Smooth muscle cell (in vitro differentiated cells): ENCODE data around the gene MAN1C1. TPM values are rescaled to one million over a fixed set of nuclear protein-coding genes. Genes with fewer than 3 reads are reported as not detected.
"Not testable (repeated sequence)": the region's sequence is repeated elsewhere in the genome, so short reads cannot be mapped to it uniquely, and the experiment has no call there.

Source experiments
- DNase-seq: peaks from one replicate; lab custom pipeline; 2025; ENCODE audit not compliant: unreplicated experiment; lab: John Stamatoyannopoulos, UW
- H2AFZ ChIP-seq: fragments of 200-600 bp; sonication (generic); 2 replicates; pipeline ENCODE4 v1.6.0; 2016; ENCODE audit warnings: antibody characterized with exemption, low read depth, mild to moderate bottlenecking
- H3F3A ChIP-seq: fragments of 200-600 bp; sonication (generic); 2 replicates; pipeline ENCODE4 v1.6.0; 2017; ENCODE audit warnings: antibody characterized with exemption, low read depth
- H3K27ac ChIP-seq: fragments of 200-600 bp; sonication (generic); 2 replicates; pipeline ENCODE4 v1.5.1; 2016; ENCODE audit warnings: low read depth, mild to moderate bottlenecking
- H3K27me3 ChIP-seq: fragments of 200-600 bp; sonication (generic); 2 replicates; pipeline ENCODE4 v1.6.1; 2016; ENCODE audit warnings: low read depth, mild to moderate bottlenecking
- H3K36me3 ChIP-seq: fragments of 200-600 bp; sonication (generic); 2 replicates; pipeline ENCODE4 v1.5.1; 2016; ENCODE audit warnings: low read depth
- H3K4me1 ChIP-seq: fragments of 200-600 bp; sonication (generic); 2 replicates; pipeline ENCODE4 v1.5.1; 2016; ENCODE audit warnings: low read depth
- H3K4me2 ChIP-seq: fragments of 200-600 bp; sonication (generic); 2 replicates; pipeline ENCODE4 v1.6.0; 2016; ENCODE audit warnings: mild to moderate bottlenecking
- H3K4me3 ChIP-seq: fragments of 200-600 bp; sonication (generic); 2 replicates; pipeline ENCODE4 v1.5.1; 2016; ENCODE audit warnings: mild to moderate bottlenecking
- H3K79me2 ChIP-seq: fragments of 200-600 bp; sonication (generic); 2 replicates; pipeline ENCODE4 v1.6.0; 2016; ENCODE audit warnings: low read depth, mild to moderate bottlenecking
- H3K9ac ChIP-seq: fragments of 200-600 bp; sonication (generic); 2 replicates; pipeline ENCODE4 v1.6.0; 2016; ENCODE audit warnings: low read depth
- H3K9me3 ChIP-seq: fragments of 200-600 bp; sonication (generic); replicated peaks from 2 replicates; pipeline ENCODE4 v1.5.1; 2016; ENCODE audit warnings: low read depth
- H4K20me1 ChIP-seq: fragments of 200-600 bp; sonication (generic); 2 replicates; pipeline ENCODE4 v1.6.0; 2016; ENCODE audit warnings: low read depth
- CTCF ChIP-seq: fragments of 200-600 bp; sonication (generic); IDR thresholded peaks from 2 replicates; pipeline ENCODE4 v1.5.1; 2017; ENCODE audit warnings: borderline replicate concordance, mild to moderate bottlenecking, antibody characterized with exemption; ENCODE audit not compliant: insufficient read depth, poor library complexity, severe bottlenecking
- WGBS: methylation state at CpG from one replicate; pipeline ENCODE4 v1.1.7; 2016; ENCODE audit warnings: low lambda C conversion rate; 5-methylcytosine and 5-hydroxymethylcytosine counted together
- polyA plus RNA-seq: library from polyadenylated mRNA; unstranded; fragments of >200 nt; fragmentation: Nextera tagmentation; extraction: Ambion mirVana; gene quantifications from 2 replicates; pipeline ENCODE4 v1.2.1, GENCODE V29; 2016
- total RNA-seq: library from RNA; depleted of rRNA; stranded (reverse); fragments of >200 nt; gene quantifications from 2 replicates; pipeline ENCODE4 v1.2.3, GENCODE V29; 2014

Gene MAN1C1
- total and polyA plus RNA-seq, 2 experiments from 2014 or later, result 4.4 to 10.5 TPM

- H3K36me3 ChIP-seq, result no peaks in the 10 kb centered on the region
- 88% methylated on average over 13 of the region's 13 CpGs for WGBS
- H3F3A ChIP-seq, result no peaks in the 10 kb centered on the region
- H3K4me2 ChIP-seq, result no peak overlapping the region
- H3K27ac ChIP-seq, result no peak overlapping the region
- H3K4me3 ChIP-seq, result no peak overlapping the region
- H3K79me2 ChIP-seq, result no peaks in the 10 kb centered on the region
- H3K9me3 ChIP-seq, result no peaks in the 10 kb centered on the region
- H4K20me1 ChIP-seq, result no peaks in the 10 kb centered on the region
- DNase-seq, result no peak
- no peak overlapping the region for H3K9ac ChIP-seq
- H3K27me3 ChIP-seq, result no peaks in the 10 kb centered on the region
- no peaks in the 10 kb centered on the region for H3K4me1 ChIP-seq
- H2AFZ ChIP-seq, result no peak overlapping the region
- TF ChIP-seq CTCF, result no peak
Measured at GRCh38 chr1:25658791-25659431, 42.3 kb downstream of the MAN1C1 start.

GRCh38 chr1:25661043-25661815 is 44.6 kb downstream of the MAN1C1 start:
- Histone ChIP-seq H4K20me1 (no peaks in the 10 kb centered on the region), H3K79me2 (no peaks in the 10 kb centered on the region), H3K36me3 (no peaks in the 10 kb centered on the region), H3F3A (no peaks in the 10 kb centered on the region), H3K9ac (no peak overlapping the region), H3K4me2 (no peak overlapping the region), H3K4me1 (peaks cover under 1% of the 10 kb centered on the region), H3K4me3 (no peak overlapping the region), H3K27me3 (no peaks in the 10 kb centered on the region), H3K27ac (no peak overlapping the region), H2AFZ (no peak overlapping the region), H3K9me3 (no peaks in the 10 kb centered on the region)
- no peak for DNase-seq
- TF ChIP-seq CTCF, result no peak
- 54% methylated on average over 8 of the region's 8 CpGs for WGBS

- no peak overlapping the region for H3K9ac ChIP-seq
- H3K4me2 ChIP-seq, result no peak overlapping the region
- no peak for TF ChIP-seq CTCF
- H3F3A ChIP-seq, result no peaks in the 10 kb centered on the region
- H2AFZ ChIP-seq, result no peak overlapping the region
- no peaks in the 10 kb centered on the region for H3K79me2 ChIP-seq
- DNase-seq, result no peak
- no peaks in the 10 kb centered on the region for H3K27me3 ChIP-seq
- WGBS, result 75% methylated on average over 2 of the region's 2 CpGs
- H3K9me3 ChIP-seq, result no peaks in the 10 kb centered on the region
- H3K36me3 ChIP-seq, result no peaks in the 10 kb centered on the region
- H3K27ac ChIP-seq, result no peak overlapping the region
- H3K4me3 ChIP-seq, result no peak overlapping the region
- H4K20me1 ChIP-seq, result no peaks in the 10 kb centered on the region
- peaks cover 6% of the 10 kb centered on the region for H3K4me1 ChIP-seq
Measured at GRCh38 chr1:25662061-25662460, 45.5 kb downstream of the MAN1C1 start.

GRCh38 chr1:25662959-25663358 is 46.4 kb downstream of the MAN1C1 start:
- not testable (repeated sequence) for H3K9me3 ChIP-seq, H3F3A ChIP-seq, H3K79me2 ChIP-seq, H3K36me3 ChIP-seq, H2AFZ ChIP-seq, H3K27ac ChIP-seq, H3K9ac ChIP-seq, H3K27me3 ChIP-seq, H4K20me1 ChIP-seq, H3K4me3 ChIP-seq, DNase-seq, H3K4me2 ChIP-seq
- peaks cover 11% of the 10 kb centered on the region for H3K4me1 ChIP-seq
- 93% methylated on average over 2 of the region's 2 CpGs for WGBS
